ENCODE measurements around the gene KRTAP13-1.

- TF ChIP-seq ZNF274 (IDR thresholded peaks at IDR 0.05; ENCODE audit: low read depth, low read length) (no peak), YY1 (IDR thresholded peaks at IDR 0.05; ENCODE audit: insufficient read depth, insufficient read length) (no peak), SUZ12 (IDR thresholded peaks at IDR 0.05; ENCODE audit: extremely low read depth, insufficient read depth, insufficient read length) (no peak)
Observed at GRCh38 chr21:30426731-30427130, 30.9 kb downstream of the KRTAP13-1 start.

All from NT2/D1 (cell line).